Panc1 (cell line): Measurements from ENCODE around the gene CHMP5. TPM values are rescaled to one million over a fixed set of nuclear protein-coding genes. Genes with fewer than 3 reads are reported as not detected.

Experiments used
- ATAC-seq: fragments of 200-7000 bp; cut with Tn5 transposase; 2 replicates; pipeline ENCODE4 v1.9.1; 2020; ENCODE audit warnings: mild to moderate bottlenecking, moderate library complexity
- BruUV-seq: library from RNA; stranded (reverse); fragments of 400-500 nt; replicated peaks from 2 replicates; lab custom pipeline; 2021; lab: Mats Ljungman, UMichigan
- CTCF ChIA-PET: fragments of 300-600 bp; sonication (Branson Sonifier 250); formaldehyde crosslinking; loops from one replicate; lab custom pipeline; 2022; ENCODE audit warnings: antibody characterized with exemption; lab: Charles Lee
- POLR2A ChIA-PET: fragments of 300-600 bp; sonication (Branson Sonifier 250); formaldehyde crosslinking; loops from one replicate; lab custom pipeline; 2022; ENCODE audit warnings: antibody characterized with exemption; lab: Charles Lee
- DNase-seq: peaks from one replicate; pipeline ENCODE4 v3.0.0-alpha.2; 2010; ENCODE audit warnings: low read depth, low spot score
- H3K27ac ChIP-seq: 2 replicates; pipeline ENCODE4 v1.5.1; 2011; ENCODE audit warnings: mild to moderate bottlenecking, low read length, inconsistent platforms
- H3K27me3 ChIP-seq: fragments of 200-500 bp; sonication (Bioruptor generic); 2 replicates; pipeline ENCODE4 v1.6.0; 2014; ENCODE audit warnings: low read length, inconsistent platforms; ENCODE audit not compliant: control insufficient read depth, insufficient read depth
- H3K36me3 ChIP-seq: fragments of 200-500 bp; sonication (Bioruptor generic); 2 replicates; pipeline ENCODE4 v1.5.1; 2014; ENCODE audit warnings: inconsistent platforms, mild to moderate bottlenecking, low read length, moderate library complexity; ENCODE audit not compliant: control insufficient read depth, insufficient read depth
- H3K4me1 ChIP-seq: 2 replicates; pipeline ENCODE4 v1.5.1; 2011; ENCODE audit warnings: inconsistent platforms, mild to moderate bottlenecking, low read length, moderate library complexity; ENCODE audit not compliant: control insufficient read depth, insufficient read depth
- H3K4me3 ChIP-seq, 2 experiments: 2 replicates each; pipeline ENCODE4 v1.5.1; 2011 to 2012; ENCODE audit warnings: low read depth in 2 of 2, low read length in 2 of 2, mild to moderate bottlenecking in 2 of 2, inconsistent platforms in 1 of 2, moderate library complexity in 1 of 2
- H3K9me3 ChIP-seq: fragments of 200-500 bp; sonication (Bioruptor generic); 2 replicates; pipeline ENCODE4 v1.5.1; 2014; ENCODE audit warnings: low read depth, mild to moderate bottlenecking, inconsistent platforms, low read length, moderate library complexity; ENCODE audit not compliant: control insufficient read depth, insufficient read depth
- CTCF ChIP-seq: fragments of 450-650 bp; IDR thresholded peaks from 2 replicates; pipeline ENCODE4 v1.5.1; 2017; ENCODE audit warnings: mild to moderate bottlenecking
- POLR2AphosphoS5 ChIP-seq: IDR thresholded peaks from 2 replicates; pipeline ENCODE4 v1.6.1; 2012; ENCODE audit warnings: mild to moderate bottlenecking, low read depth, low read length, moderate library complexity
- REST ChIP-seq, 2 experiments: IDR thresholded peaks; 2 replicates each; pipeline ENCODE4 v1.6.1; 2011 to 2012; ENCODE audit warnings: low read depth in 2 of 2, control low read depth in 1 of 2, low read length in 1 of 2, mild to moderate bottlenecking in 1 of 2, moderate library complexity in 1 of 2; ENCODE audit not compliant: insufficient read depth in 1 of 2
- SIN3A ChIP-seq: IDR thresholded peaks from 2 replicates; pipeline ENCODE4 v1.6.1; 2012; ENCODE audit warnings: low read depth, mild to moderate bottlenecking, low read length, moderate library complexity, borderline replicate concordance; ENCODE audit not compliant: insufficient read depth
- TCF7L2 ChIP-seq: IDR thresholded peaks from 2 replicates; pipeline ENCODE4 v1.6.1; 2011; ENCODE audit warnings: mild to moderate bottlenecking, low read depth, low read length, inconsistent platforms
- in situ Hi-C: cut with HindIII; loops from 2 replicates; pipeline ENCODE4 v1.10.0; 2016; ENCODE audit warnings: low sequenced_read_pairs, low pct_unique_long_range_greater_than_20kb
- intact Hi-C: fragments of 100-400 bp; cut with micrococcal nuclease; formaldehyde crosslinking; loops from one replicate; pipeline ENCODE4 v1.10.0; 2022; ENCODE audit not compliant: unreplicated experiment
- total RNA-seq: library from RNA; stranded (reverse); gene quantifications from one replicate; pipeline ENCODE4 v1.2.1, GENCODE V29; 2021; ENCODE audit not compliant: unreplicated experiment

CHMP5 gene
- total RNA-seq, 1 experiment from 2014 or later = 74.5 TPM

GRCh38 chr9:33265211-33265865, 489 bp downstream of the CHMP5 start:
- no peaks in the 10 kb centered on the region for H3K9me3 ChIP-seq
- no peaks in the 10 kb centered on the region for H3K27me3 ChIP-seq
- peak overlapping the region; percentile 97 for H3K27ac ChIP-seq
- ATAC-seq (0 out of 2 replicates have a peak, but pooled peaks have one; percentile 0), DNase-seq (no peak)
- intact Hi-C loops = no loop called here
- H3K4me3 ChIP-seq = peak overlapping the region; percentile 84 to 96
- POLR2A ChIA-PET = interaction anchor here (0.5 kb wide), 1 partner anchor 83 kb away, joined by 3 read pairs; no protein-coding TSS in a partner anchor
- TSS peak; percentile 60 for BruUV-seq
- peaks cover 15% of the 10 kb centered on the region for H3K4me1 ChIP-seq
- in situ Hi-C loops = no loop called here
- peaks cover 38% of the 10 kb centered on the region for H3K36me3 ChIP-seq
- TF ChIP-seq POLR2AphosphoS5 = no peak
- TF ChIP-seq CTCF = no peak
- no peak for TF ChIP-seq TCF7L2
- no peak for TF ChIP-seq SIN3A
- TF ChIP-seq REST (IDR thresholded peaks at IDR 0.05; ENCODE audit: insufficient read depth in 1 of 2, low read depth in 2 of 2, low read length in 1 of 2) = no peak
- CTCF ChIA-PET = no interaction called here

- in situ Hi-C loops = no loop called here
- H3K27me3 ChIP-seq = no peaks in the 10 kb centered on the region
- POLR2A ChIA-PET = no interaction called here
These were observed 2.4 kb downstream of the CHMP5 start for GRCh38 chr9:33267151-33267767.

More at GRCh38 chr9:33267151-33267767, 2.4 kb downstream of the CHMP5 start:
- H3K9me3 ChIP-seq = no peaks in the 10 kb centered on the region
- no peak for ATAC-seq
- no peak for DNase-seq
- CTCF ChIA-PET = no interaction called here
- peaks cover 15% of the 10 kb centered on the region for H3K4me1 ChIP-seq
- intact Hi-C loops = no loop called here
- H3K27ac ChIP-seq = no peak overlapping the region
- no peak overlapping the region for H3K4me3 ChIP-seq
- peaks cover 30% of the 10 kb centered on the region for H3K36me3 ChIP-seq
- TF ChIP-seq REST (IDR thresholded peaks at IDR 0.05; ENCODE audit: insufficient read depth in 1 of 2, low read depth in 2 of 2, low read length in 1 of 2) (no peak), POLR2AphosphoS5 (no peak), SIN3A (no peak), TCF7L2 (no peak), CTCF (no peak)
- no TSS peak for BruUV-seq
